ENCODE measurements around the gene SLC13A1. TPM values are rescaled to one million over a fixed set of nuclear protein-coding genes. Genes with fewer than 3 reads are reported as not detected.

Gene SLC13A1
- polyA plus RNA-seq, 3 donors = not detected

DNA sequence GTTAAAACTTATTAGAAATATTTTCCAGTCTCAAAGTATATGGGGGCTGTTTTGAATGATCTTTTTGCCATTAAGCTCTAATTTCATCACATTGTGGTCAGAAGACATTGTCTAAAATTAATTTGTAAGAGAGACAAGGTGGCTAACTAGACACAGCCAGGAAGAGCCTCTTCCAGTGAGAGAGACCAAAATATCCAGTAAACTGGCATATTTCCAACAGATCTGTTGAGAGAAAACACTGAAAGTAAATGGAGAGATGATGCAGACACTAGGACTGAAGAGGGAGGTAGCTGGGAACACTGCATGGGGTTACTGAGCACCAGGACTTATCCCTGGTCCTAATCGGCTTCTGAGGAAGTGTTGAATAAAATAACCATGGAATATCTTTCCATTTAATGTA, 102.8 kb downstream of the SLC13A1 start:
- Histone ChIP-seq H3K4me1 (ENCODE audit: control insufficient read depth in 1 of 2, insufficient read depth in 2 of 2, low read length in 2 of 2) (no peaks in the 10 kb centered on the region), H3K4me2 (replicated peaks; ENCODE audit: extremely low read depth, low read length, poor library complexity, severe bottlenecking) (no peak overlapping the region), H3K27ac (ENCODE audit: low read depth in 1 of 2, low read length in 2 of 2) (no peak overlapping the region), H3K79me2 (ENCODE audit: insufficient read depth, low read length) (no peaks in the 10 kb centered on the region), H3K36me3 (replicated peaks in 1 of 2; ENCODE audit: control insufficient read depth in 1 of 2, insufficient read depth in 2 of 2, low read length in 2 of 2) (no peaks in the 10 kb centered on the region), H3K27me3 (ENCODE audit: control insufficient read depth in 2 of 2, insufficient read depth in 2 of 2, low read length in 2 of 2) (no peaks in the 10 kb centered on the region), H4K20me1 (ENCODE audit: insufficient read depth, low read length) (no peaks in the 10 kb centered on the region), H3K9me3 (replicated peaks in 1 of 2; ENCODE audit: control insufficient read depth in 1 of 2, insufficient read depth in 1 of 2, low read length in 2 of 2) (no peaks in the 10 kb centered on the region), H2AFZ (ENCODE audit: insufficient read depth, low read depth, low read length, poor library complexity, severe bottlenecking) (no peak overlapping the region), H3K4me3 (replicated peaks in 1 of 3; ENCODE audit: low read depth in 2 of 3, low read length in 3 of 3) (no peak overlapping the region), H3K9ac (ENCODE audit: insufficient read depth, low read length, poor library complexity, severe bottlenecking) (no peak overlapping the region)
- H3K9me3 Mint-ChIP-seq = peaks cover 0 to 4% (median 2%) of the 10 kb centered on the region in 7 donors
- H3K4me3 Mint-ChIP-seq = no peak overlapping the region
- no peaks in the 10 kb centered on the region for H3K36me3 Mint-ChIP-seq
- H3K4me1 Mint-ChIP-seq = no peaks in the 10 kb centered on the region
- no peak overlapping the region for H3K27ac Mint-ChIP-seq
- intact Hi-C loops (cut with micrococcal nuclease) = no loop called here
- TF ChIP-seq, protein P1, sequence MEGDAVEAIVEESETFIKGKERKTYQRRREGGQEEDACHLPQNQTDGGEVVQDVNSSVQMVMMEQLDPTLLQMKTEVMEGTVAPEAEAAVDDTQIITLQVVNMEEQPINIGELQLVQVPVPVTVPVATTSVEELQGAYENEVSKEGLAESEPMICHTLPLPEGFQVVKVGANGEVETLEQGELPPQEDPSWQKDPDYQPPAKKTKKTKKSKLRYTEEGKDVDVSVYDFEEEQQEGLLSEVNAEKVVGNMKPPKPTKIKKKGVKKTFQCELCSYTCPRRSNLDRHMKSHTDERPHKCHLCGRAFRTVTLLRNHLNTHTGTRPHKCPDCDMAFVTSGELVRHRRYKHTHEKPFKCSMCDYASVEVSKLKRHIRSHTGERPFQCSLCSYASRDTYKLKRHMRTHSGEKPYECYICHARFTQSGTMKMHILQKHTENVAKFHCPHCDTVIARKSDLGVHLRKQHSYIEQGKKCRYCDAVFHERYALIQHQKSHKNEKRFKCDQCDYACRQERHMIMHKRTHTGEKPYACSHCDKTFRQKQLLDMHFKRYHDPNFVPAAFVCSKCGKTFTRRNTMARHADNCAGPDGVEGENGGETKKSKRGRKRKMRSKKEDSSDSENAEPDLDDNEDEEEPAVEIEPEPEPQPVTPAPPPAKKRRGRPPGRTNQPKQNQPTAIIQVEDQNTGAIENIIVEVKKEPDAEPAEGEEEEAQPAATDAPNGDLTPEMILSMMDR (IDR thresholded peaks at IDR 0.05) = no peak
- WGBS (ENCODE audit: insufficient coverage) = no CpG with 5 or more reads among the region's 1 CpG
- peaks cover 0 to 1% (median 0%) of the 10 kb centered on the region in 3 donors for H3K27me3 Mint-ChIP-seq (ENCODE audit: low read depth in 3 of 3)
- no peak for DNase-seq

DNA sequence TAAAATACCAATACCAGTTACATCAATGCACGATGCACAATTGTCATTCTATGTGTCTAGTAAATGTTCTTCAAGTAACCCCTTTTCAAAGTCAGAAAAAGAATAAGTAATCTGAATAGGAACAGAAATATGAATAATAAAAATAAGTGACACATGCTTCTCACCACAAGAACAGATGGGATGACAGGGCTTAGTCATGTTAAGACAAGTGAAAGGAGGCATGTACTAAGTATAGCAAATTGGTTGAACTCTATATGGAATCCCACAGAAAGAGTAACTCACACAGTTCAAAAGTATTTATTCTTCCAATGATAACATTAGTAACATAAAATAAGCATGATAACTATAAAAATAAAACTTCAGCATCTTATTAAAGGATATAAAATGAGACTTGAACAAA, 103.3 kb downstream of the SLC13A1 start:
- no peak overlapping the region for H3K4me3 ChIP-seq (replicated peaks in 1 of 3; ENCODE audit: low read depth in 2 of 3, low read length in 3 of 3)
- H3K9ac ChIP-seq (ENCODE audit: insufficient read depth, low read length, poor library complexity, severe bottlenecking) = no peak overlapping the region
- Mint-ChIP-seq H3K36me3 (no peaks in the 10 kb centered on the region), H3K27me3 (ENCODE audit: low read depth in 3 of 3) (peaks cover 0 to 1% (median 0%) of the 10 kb centered on the region in 3 donors), H3K4me1 (no peaks in the 10 kb centered on the region), H3K9me3 (peaks cover 0 to 7% (median 2%) of the 10 kb centered on the region in 7 donors), H3K27ac (no peak overlapping the region), H3K4me3 (no peak overlapping the region)
- H3K4me1 ChIP-seq (ENCODE audit: control insufficient read depth in 1 of 2, insufficient read depth in 2 of 2, low read length in 2 of 2) = no peaks in the 10 kb centered on the region
- H3K27me3 ChIP-seq (ENCODE audit: control insufficient read depth in 2 of 2, insufficient read depth in 2 of 2, low read length in 2 of 2) = no peaks in the 10 kb centered on the region
- WGBS (ENCODE audit: insufficient coverage) = no CpG with 5 or more reads among the region's 1 CpG
- no peak for DNase-seq
- no peak overlapping the region for H3K27ac ChIP-seq (ENCODE audit: low read depth in 1 of 2, low read length in 2 of 2)
- no peaks in the 10 kb centered on the region for H3K79me2 ChIP-seq (ENCODE audit: insufficient read depth, low read length)
- H3K4me2 ChIP-seq (replicated peaks; ENCODE audit: extremely low read depth, low read length, poor library complexity, severe bottlenecking) = no peak overlapping the region
- H4K20me1 ChIP-seq (ENCODE audit: insufficient read depth, low read length) = no peaks in the 10 kb centered on the region
- TF ChIP-seq, protein P1 (IDR thresholded peaks at IDR 0.05) = no peak
- no peak overlapping the region for H2AFZ ChIP-seq (ENCODE audit: insufficient read depth, low read depth, low read length, poor library complexity, severe bottlenecking)
- no peaks in the 10 kb centered on the region for H3K36me3 ChIP-seq (replicated peaks in 1 of 2; ENCODE audit: control insufficient read depth in 1 of 2, insufficient read depth in 2 of 2, low read length in 2 of 2)
- H3K9me3 ChIP-seq (replicated peaks in 1 of 2; ENCODE audit: control insufficient read depth in 1 of 2, insufficient read depth in 1 of 2, low read length in 2 of 2) = peaks cover 0 to 4% of the 10 kb centered on the region in 2 donors
- intact Hi-C loops (cut with micrococcal nuclease) = no loop called here

Measured in CD14-positive monocyte (primary cell).